ENCODE measurements around the gene VPREB1. TPM values are rescaled to one million over a fixed set of nuclear protein-coding genes. Genes with fewer than 3 reads are reported as not detected.

Gene VPREB1
- total RNA-seq, 1 experiment from 2014 or later: not detected

DNA sequence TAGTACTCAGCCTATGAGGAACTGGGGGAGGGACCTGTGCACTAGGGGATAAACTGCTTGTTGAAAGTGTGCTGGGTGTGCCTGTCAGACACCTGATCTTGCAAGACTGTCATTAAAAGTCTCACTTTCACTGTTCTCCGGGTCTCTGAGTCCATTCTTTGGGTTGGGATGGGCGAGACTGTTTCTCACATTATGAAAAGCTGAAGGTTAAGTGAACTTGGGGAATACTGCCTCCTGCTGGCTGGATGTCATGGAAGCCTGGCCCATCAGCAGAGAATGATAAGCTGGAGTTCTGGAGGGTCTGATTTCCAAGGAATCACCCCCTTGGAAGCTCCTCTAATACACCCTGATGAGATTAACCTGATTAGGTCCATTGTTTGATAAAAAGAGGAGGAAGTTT is 9.0 kb upstream of the VPREB1 start:
- H3K36me3 ChIP-seq (ENCODE audit: insufficient read depth, low read length, poor library complexity, severe bottlenecking): no peaks in the 10 kb centered on the region
- H3K4me1 ChIP-seq (ENCODE audit: insufficient read depth, low read length, poor library complexity, severe bottlenecking): no peaks in the 10 kb centered on the region
- no peak overlapping the region for H3K4me3 ChIP-seq (ENCODE audit: low read depth, low read length, poor library complexity, severe bottlenecking)
- DNase-seq (ENCODE audit: low spot score): peak; percentile 18
- intact Hi-C loops (cut with micrococcal nuclease; ENCODE audit: unreplicated experiment): no loop called here
- TF ChIP-seq, protein P1, sequence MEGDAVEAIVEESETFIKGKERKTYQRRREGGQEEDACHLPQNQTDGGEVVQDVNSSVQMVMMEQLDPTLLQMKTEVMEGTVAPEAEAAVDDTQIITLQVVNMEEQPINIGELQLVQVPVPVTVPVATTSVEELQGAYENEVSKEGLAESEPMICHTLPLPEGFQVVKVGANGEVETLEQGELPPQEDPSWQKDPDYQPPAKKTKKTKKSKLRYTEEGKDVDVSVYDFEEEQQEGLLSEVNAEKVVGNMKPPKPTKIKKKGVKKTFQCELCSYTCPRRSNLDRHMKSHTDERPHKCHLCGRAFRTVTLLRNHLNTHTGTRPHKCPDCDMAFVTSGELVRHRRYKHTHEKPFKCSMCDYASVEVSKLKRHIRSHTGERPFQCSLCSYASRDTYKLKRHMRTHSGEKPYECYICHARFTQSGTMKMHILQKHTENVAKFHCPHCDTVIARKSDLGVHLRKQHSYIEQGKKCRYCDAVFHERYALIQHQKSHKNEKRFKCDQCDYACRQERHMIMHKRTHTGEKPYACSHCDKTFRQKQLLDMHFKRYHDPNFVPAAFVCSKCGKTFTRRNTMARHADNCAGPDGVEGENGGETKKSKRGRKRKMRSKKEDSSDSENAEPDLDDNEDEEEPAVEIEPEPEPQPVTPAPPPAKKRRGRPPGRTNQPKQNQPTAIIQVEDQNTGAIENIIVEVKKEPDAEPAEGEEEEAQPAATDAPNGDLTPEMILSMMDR (conservative IDR thresholded peaks at IDR 0.05; ENCODE audit: low read depth, low read length): peak; percentile 60
- no peak for TF ChIP-seq EZH2 (IDR thresholded peaks at IDR 0.05; ENCODE audit: borderline replicate concordance, low read depth, low read length, poor library complexity, severe bottlenecking)
- no peaks in the 10 kb centered on the region for H3K9me3 ChIP-seq (ENCODE audit: low read depth, low read length, poor library complexity, severe bottlenecking)
- ChIA-PET CTCF (no interaction called here), POLR2A (ENCODE audit: low non-redundant PET) (no interaction called here)
- H3K27me3 ChIP-seq (replicated peaks; ENCODE audit: insufficient read depth, low read depth, low read length, poor library complexity): no peaks in the 10 kb centered on the region
- no TSS peak for BruUV-seq (replicated peaks)
- no peak overlapping the region for H3K27ac ChIP-seq (ENCODE audit: low read depth, low read length, poor library complexity, severe bottlenecking)

DNA sequence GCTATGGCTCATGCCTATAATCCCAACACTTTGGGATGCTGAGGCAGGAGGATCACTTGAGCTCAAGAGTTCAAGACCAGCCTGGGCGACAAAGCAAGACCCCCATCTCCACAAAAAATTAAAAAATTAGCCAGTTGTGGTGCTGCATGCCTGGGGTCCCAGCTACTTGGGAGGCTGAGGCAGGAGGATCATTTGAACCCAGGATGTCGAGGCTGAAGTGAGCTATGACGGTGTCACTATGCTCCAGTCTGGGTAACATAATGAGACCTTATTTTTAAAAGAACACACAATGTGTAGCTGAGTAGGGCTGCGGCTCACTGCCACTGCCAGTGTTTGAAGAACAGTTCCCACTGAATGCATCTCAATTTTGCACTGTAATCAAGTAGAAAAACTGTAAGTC is 7.1 kb upstream of the VPREB1 start:
- Histone ChIP-seq H3K27ac (ENCODE audit: low read depth, low read length, poor library complexity, severe bottlenecking) (no peak overlapping the region), H3K27me3 (replicated peaks; ENCODE audit: insufficient read depth, low read depth, low read length, poor library complexity) (peaks cover under 1% of the 10 kb centered on the region), H3K4me3 (ENCODE audit: low read depth, low read length, poor library complexity, severe bottlenecking) (no peak overlapping the region), H3K36me3 (ENCODE audit: insufficient read depth, low read length, poor library complexity, severe bottlenecking) (no peaks in the 10 kb centered on the region), H3K9me3 (ENCODE audit: low read depth, low read length, poor library complexity, severe bottlenecking) (no peaks in the 10 kb centered on the region), H3K4me1 (ENCODE audit: insufficient read depth, low read length, poor library complexity, severe bottlenecking) (no peaks in the 10 kb centered on the region)
- POLR2A ChIA-PET (ENCODE audit: low non-redundant PET): no interaction called here
- DNase-seq (ENCODE audit: low spot score): no peak
- CTCF ChIA-PET: no interaction called here
- intact Hi-C loops (cut with micrococcal nuclease; ENCODE audit: unreplicated experiment): no loop called here
- no TSS peak for BruUV-seq (replicated peaks)
- no peak for TF ChIP-seq EZH2 (IDR thresholded peaks at IDR 0.05; ENCODE audit: borderline replicate concordance, low read depth, low read length, poor library complexity, severe bottlenecking)
- TF ChIP-seq, protein P1 (conservative IDR thresholded peaks at IDR 0.05; ENCODE audit: low read depth, low read length): no peak

DNA sequence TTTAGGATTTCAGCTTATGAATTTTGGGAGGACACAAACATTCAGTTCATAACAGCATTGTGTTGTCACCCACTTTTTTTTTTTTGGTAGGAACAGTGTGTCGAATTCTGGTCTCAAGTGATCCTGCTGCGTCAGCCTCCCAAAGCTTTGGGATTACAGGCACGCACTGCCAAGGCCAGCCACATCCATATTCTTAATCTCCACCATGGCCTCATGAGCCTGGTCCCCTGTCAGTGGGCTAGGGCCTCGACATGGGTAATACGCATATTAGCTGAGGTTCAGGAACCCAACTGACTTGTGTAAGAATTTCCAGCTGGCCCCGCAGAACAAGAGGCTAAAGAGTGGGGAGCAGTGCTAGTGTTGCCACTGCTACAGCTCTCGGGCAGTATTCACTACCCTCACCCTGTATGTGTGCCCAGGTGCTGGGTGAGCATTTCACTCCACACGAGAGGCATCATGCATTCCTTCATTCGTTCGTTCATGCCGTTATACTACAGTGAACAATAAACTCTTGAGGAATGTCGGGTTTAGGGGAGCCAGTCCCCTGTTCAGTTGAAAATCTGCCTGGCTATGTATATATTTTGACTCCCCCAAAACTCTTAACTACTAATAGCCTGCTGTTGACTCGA is 5.2 kb upstream of the VPREB1 start:
- POLR2A ChIA-PET (ENCODE audit: low non-redundant PET): no interaction called here
- no TSS peak for BruUV-seq (replicated peaks)
- H3K4me3 ChIP-seq (ENCODE audit: low read depth, low read length, poor library complexity, severe bottlenecking): no peak overlapping the region
- intact Hi-C loops (cut with micrococcal nuclease; ENCODE audit: unreplicated experiment): no loop called here
- no peak overlapping the region for H3K27ac ChIP-seq (ENCODE audit: low read depth, low read length, poor library complexity, severe bottlenecking)
- TF ChIP-seq, protein P1 (conservative IDR thresholded peaks at IDR 0.05; ENCODE audit: low read depth, low read length): no peak
- no peak for TF ChIP-seq EZH2 (IDR thresholded peaks at IDR 0.05; ENCODE audit: borderline replicate concordance, low read depth, low read length, poor library complexity, severe bottlenecking)
- peaks cover 13% of the 10 kb centered on the region for H3K27me3 ChIP-seq (replicated peaks; ENCODE audit: insufficient read depth, low read depth, low read length, poor library complexity)
- no peak for DNase-seq (ENCODE audit: low spot score)
- CTCF ChIA-PET: no interaction called here
- no peaks in the 10 kb centered on the region for H3K4me1 ChIP-seq (ENCODE audit: insufficient read depth, low read length, poor library complexity, severe bottlenecking)
- no peaks in the 10 kb centered on the region for H3K36me3 ChIP-seq (ENCODE audit: insufficient read depth, low read length, poor library complexity, severe bottlenecking)
- no peaks in the 10 kb centered on the region for H3K9me3 ChIP-seq (ENCODE audit: low read depth, low read length, poor library complexity, severe bottlenecking)
